HG03469 (cell line): ENCODE data around the gene SFXN2.

Experiments
- ATAC-seq: cut with Tn5 transposase; IDR thresholded peaks from one replicate; pipeline ENCODE4 v1.9.1; 2021; ENCODE audit warnings: mild to moderate bottlenecking, moderate library complexity, moderate number of reproducible peaks; ENCODE audit not compliant: unreplicated experiment

The SFXN2 gene

DNA sequence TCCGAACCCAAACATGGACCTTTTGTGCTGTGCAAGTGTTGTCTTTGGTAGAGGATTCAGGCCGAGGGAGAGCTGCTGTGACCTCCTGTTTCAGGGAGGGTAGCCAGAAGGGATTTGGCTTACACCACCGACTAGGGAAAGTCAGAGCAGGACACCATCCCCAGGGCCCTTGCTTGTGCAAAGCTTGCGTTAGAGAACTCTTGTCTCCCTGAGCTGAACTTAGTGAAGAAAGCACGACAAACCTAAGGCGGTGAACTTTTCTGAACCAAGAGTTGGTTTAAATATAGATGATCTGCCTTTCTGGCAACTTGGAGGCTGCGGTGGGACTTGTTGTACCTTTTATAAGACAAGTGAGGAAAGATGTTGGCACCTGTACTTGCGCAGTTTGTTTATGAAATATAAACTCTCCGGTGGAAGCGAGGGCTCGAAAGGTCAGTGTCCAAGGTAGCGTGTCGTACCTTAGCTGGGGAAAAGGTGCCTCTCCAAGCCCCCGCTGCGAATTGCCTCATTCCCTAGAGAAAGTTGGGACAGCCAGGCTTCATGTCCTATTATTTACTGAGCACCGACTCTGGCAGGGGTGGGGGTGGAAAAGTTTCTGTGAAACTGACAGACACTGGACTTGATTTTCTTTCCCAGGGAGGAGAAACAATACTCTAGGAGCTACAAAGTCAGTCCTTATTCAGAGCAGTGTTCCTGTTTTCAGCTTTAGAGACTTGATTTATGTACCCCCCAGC is 60.9 kb downstream of the SFXN2 start:
- ATAC-seq = no peak

DNA sequence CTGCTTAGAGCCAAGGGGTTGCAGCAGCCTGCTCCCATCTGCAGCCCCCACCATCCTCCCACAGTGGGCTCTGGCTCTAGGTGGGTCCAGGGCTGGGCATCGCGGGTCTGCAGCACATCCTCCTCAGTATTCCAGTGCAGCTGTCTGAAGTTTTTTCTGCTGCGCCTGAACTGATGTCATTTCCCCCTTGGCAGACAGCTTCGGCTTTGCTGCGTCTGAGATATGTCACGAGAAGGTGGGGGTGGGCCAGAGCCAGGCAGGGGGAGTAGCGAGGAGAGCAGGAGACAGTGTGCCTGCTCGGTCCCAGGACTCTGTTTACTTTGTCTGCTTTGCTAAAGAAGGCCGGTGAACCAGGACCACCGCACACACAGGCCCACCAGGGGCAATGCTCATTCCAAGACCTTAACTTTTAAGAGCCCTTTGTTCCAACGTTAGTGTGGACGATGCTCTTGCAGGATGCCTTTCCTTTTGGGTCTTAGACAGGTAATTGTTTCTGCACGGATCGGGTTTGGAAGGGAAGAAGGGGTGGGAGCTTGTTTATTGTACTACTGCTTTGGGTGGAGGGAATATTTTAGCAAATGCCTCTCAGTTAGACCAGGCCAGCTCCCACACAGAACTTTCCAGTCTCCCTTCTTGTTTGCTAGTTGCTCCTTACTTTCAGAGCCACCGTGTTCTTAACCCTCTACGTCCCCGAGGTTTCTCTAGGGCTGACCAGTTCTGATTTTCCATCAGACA is 61.7 kb downstream of the SFXN2 start:
- no peak for ATAC-seq

DNA sequence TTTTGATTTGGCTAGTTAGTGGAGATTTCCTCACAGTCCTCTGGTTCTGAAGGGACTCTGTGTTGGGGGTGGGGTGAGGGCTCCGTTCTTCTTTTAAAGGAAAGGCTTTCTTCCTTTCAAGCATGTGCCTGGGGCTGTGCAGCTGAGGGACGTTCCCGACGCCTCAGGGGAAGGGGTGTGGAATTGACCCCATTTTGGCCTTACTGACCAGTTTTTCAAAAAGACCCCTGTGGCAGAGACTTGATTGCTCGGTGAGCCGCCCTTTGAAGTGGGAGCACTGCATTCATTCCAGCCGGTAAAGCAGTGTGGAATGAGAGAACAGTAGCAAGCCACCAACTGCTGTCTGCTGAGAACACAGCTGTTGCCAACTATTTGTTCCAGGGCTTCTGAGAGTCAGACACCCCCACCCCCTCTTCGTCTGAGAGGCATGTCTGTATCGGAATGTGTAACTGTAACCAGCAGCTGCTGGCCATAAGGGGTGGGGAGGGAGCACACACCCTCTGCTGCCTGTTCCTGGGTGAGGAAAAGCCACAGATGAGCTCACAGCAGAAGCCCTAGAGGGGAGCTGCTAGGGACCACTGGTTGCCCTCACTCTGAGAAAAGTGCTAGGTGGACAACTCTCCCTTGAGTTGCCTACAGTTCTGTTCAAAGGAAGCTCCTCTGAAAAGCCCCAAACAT is 62.5 kb downstream of the SFXN2 start:
- no peak for ATAC-seq

DNA sequence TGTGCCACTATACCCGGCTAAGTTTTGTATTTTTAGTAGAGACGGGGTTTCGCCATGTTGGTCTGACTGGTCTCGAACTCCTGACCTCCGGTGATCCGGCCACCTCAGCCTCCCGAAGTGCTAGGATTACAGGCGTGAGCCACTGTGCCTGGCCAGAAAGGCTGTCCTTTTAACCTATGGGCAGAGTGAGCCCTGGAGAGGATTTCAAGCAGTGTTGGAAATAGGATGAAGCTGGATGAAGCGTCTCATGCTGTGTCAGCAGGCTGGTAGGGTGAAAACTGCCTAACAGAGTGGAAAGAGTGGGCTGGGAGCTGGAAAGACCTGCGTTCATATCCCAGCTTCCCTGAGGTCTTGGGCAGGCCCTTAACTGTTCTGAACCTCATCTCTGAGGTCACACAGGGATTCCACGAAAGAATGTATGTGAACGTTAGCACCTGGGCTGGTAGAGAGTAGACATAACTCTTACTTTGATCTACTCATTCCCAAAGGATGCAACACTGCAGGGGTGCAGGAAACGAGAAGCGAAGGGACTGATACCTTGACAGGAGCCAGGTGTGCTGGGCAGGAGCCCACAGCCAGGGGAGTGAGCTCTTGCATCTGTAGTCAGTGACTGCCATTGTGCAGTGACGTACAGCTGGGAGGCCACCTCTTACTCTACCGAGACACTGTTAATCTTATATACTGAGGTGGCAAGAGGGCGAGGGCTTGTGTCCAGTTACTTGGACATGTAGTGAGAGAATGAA is 63.4 kb downstream of the SFXN2 start:
- ATAC-seq = no peak

DNA sequence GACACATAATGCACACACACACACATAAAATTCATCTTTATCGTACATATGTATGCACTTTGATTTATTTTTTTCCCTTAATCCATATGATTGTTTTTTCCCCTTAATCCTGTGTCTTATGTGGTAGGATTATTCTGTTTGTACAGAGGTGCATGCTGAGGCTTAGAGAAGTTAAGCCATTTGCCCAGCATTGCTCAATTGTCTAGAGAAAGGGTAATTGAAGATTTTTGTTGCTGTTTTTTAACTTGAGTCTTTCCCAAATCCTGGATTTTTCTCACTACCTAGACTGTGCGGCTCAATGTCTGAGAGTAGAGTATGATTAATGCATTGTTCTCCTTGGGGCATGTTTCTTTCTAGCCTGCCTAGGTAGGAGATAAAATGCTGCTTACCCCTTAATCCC is 64.3 kb downstream of the SFXN2 start:
- ATAC-seq = no peak

DNA sequence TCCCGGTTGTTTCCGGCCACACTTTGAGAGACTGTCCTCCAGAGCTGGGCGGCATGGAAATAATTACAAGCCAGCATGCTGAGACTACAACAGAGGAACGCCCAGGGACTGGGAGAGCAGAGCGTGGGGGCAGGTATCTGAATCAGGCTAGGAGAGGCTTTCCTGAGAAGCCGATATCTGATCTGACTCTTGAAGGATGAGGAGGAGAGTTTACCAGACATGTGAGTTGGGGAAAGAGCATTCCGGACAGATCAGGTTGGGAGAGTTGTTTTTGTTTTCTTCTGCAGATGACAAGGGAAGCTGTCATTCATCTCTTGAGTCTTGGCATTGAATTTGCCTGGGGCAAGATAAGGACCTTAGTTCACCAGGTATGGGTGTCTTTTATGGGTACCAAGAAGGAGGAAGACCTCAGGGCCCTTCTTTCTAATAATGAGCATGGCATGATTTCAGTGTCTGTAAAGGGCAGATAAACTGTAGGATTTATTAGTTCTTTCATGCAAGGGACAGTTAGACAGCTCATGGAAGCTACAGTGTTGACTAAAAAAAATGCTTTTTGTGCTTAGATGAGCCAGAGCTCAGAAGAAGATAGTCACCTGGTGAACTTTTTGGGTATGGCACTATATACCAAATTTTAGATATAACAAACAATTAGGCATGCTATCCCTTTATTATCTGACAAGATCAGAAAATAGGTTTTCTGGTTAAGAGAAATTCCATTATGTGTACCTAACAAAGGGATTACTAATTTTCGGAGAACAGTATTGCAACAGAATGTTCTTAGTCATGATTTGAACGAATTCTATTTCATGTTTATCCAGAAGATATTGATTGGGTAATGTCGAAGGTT is 65.5 kb downstream of the SFXN2 start:
- no peak for ATAC-seq

DNA sequence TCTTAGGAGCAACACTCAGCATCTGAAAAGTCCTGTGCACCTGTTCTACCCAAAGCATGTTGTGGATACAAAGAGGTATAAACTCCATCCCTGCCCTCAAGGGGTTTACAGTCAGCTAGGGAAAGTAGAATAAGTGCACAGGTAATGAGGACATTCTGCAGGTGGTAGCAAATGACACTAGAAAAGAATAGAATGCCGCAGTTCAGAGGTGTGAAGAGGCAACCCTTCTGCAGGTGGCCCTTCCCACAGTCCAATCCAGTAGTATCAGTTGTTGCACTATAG is 66.0 kb downstream of the SFXN2 start:
- no peak for ATAC-seq

DNA sequence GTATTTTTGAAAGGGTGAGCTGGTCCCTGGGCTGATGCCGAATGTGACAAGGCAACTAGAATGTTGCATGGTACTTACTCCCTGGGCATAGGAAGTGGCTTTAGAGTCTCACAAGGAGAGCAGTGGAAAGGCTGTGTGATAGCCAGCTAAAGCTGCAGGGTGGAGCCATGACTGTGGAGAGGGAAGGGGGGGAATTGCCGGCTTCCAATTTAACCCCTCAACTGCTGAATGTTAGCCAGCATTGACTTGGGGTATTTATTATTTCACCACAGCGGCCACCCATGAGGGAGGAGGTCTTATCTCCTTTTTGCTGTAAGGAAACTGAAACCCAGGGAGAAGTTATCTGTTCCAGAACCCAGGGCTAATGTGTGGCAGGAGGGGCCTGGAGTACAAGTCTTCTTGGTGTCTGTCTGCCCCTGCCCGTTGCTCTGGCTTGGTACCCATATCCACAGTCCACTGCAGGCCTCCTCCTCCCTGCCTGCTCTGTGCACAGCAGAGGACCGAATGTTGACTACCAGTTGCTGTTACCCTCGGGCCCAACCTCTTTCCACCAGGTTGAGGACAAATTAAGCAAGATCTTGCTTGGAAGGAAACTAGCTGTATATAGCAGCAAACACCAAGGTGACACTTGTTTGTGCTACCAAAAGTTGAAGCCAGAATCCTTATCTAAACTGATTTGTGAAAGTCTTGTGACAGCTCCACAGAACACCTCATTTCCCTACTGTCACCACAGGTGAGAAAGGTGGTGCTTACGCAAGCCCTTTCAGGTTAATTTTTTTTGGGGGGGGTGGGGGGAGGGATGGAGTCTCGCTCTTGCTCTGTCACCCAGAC is 66.9 kb downstream of the SFXN2 start:
- no peak for ATAC-seq

DNA sequence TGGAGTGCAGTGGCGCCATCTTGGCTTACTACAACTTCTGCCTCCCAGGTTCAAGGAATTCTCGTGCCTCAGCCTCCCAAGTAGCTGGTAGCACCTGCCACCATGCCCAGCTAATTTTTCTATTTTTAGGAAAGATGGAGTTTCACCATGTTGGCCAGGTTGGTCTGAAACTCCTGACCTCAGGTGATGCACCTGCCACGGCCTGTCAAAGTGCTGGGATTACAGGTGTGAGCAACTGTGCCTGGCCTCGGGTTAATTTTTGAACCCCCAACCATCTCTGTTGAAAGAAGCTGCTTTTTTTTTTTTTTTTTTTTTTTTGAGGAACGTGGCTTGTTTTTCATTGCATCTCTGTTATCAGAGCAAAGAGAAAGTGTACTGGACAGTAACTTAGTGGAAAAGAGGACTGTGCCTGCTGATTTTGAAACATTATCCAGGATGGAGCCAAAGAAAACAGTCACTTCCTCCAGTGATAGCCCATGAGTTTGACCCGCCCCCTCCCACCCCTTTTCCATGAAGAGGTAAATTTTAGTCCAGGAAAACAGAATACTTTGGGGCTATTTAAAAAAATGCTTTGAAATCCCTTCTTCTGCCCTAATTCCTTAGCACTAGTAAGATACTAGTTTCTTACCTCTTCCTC is 67.6 kb downstream of the SFXN2 start:
- no peak for ATAC-seq

DNA sequence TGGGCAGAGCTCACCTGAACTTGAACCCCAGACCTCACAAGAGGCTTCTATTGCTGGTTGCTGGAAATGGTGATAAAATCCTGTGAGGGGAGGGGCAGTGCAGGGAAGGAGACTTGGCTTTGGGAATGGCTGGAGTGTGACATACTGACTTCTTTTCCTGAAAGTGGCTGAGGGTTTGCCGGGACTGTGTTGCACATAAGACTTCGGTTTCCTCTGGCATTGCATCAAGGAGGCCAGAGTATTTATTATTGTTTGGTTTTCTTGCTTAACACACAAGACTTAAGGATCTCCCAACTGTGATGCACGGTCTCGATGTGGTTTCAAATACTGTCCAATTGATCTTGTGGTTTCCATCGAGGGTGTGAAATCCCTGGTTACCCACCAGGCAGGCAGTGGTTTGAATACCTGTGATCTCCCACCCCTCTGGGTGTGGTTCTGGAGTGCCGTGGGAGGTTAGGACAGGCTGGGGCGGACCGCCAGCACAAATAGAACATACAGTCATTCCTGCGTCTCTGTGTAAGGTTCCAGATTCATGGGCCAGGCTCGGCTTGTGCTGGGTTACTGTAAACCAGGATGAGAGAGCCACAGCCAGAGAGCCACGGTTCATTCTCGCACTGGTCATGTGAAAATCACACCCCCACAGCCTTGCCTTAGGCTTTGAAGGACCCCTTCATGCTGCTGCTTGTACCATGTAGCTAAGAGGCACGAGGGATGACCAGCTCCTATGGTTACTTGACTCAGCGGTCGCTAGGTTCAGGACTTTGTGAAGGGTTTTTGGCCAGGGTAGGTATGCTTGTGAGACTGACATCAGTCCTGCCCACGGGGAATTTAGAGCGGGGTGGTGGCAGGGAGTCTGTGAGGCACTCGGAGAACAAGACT is 68.5 kb downstream of the SFXN2 start:
- no peak for ATAC-seq

DNA sequence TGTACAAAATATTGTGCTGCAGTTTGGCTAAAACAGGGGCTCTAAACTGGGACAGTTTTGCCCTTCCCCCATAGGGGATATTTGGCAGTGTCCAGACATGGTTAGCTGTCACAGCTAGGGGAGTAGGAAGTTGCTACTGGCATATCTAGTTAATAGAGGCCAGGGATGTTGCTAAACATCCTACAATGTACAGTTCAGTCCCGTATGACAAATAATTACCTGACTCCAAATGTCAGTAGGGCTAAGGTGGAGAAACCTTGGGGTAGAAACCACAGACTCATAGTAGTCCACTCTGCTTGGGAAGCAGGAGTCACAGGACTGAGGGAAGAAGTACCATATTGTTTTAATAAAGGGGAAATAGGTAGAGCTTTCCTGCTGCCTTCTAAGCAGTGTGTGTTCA is 69.1 kb downstream of the SFXN2 start:
- no peak for ATAC-seq

DNA sequence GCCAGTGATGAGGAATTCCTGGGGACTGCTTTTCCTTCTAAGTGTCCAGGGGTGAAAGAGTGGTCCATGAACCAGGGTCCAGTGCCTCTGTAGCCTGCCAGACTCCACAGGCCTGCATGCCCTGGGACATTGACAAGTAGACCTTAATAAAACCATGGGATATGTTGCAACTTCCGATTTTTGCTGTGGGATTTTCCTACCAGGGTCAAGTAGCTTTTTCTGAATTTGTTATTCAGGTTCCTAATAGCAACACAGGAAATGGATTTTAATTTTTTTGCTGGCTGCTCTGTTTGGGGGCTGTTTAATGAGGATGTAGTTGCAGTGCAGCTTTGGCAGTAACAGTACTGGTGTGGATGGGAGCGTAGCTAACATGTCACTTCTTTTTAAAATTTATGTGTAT is 71.4 kb downstream of the SFXN2 start:
- ATAC-seq = no peak

DNA sequence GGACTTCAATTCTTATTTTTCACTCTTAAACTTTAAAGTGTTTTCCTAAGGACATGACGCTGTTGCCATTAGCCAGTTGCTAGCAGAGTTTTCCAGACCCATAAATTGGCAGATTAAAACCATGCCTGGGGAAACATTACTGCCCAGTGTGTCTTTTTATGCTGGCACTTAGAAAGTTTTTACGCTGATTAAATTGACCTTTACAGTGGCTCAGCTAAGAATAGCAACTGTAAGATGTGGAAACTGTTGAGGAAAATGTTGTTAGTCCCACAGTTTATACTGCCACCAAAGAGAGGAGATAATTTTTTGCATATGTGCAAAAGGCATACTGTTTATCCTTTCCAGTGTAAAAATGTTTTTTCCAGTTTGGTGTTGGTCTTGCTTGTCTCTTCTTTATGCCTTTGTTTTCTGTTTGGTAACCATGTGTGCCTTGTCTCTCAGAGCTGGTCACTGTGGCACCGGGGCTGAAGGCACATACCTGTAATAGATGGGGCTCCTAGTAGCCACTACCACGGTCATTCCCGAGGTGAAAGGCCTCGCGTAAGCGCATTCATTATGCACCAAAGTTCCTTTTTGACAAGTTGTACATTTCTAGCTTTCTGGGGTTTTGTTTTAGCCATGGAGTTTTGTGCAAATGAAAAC is 77.4 kb downstream of the SFXN2 start:
- no peak for ATAC-seq
